A673 (cell line): ENCODE measurements around the gene WASF2. TPM values are rescaled to one million over a fixed set of nuclear protein-coding genes. Genes with fewer than 3 reads are reported as not detected.

ENCODE experiments used
- BruUV-seq: library from RNA; stranded (reverse); fragments of 400-500 nt; replicated peaks from 2 replicates; lab custom pipeline; 2021; lab: Mats Ljungman, UMichigan
- CTCF ChIA-PET: fragments of 300-600 bp; sonication (Branson Sonifier 250); formaldehyde crosslinking; loops from one replicate; lab custom pipeline; 2022; ENCODE audit warnings: antibody characterized with exemption; lab: Charles Lee
- POLR2A ChIA-PET: fragments of 300-600 bp; sonication (Branson Sonifier 250); formaldehyde crosslinking; loops from one replicate; lab custom pipeline; 2022; ENCODE audit warnings: antibody characterized with exemption; ENCODE audit not compliant: low non-redundant PET; lab: Charles Lee
- DNase-seq: peaks from one replicate; pipeline ENCODE4 v3.0.0-alpha.2; 2015; ENCODE audit warnings: low spot score
- H3K27ac ChIP-seq: fragments of 200-600 bp; sonication (generic); 2 replicates; pipeline ENCODE4 v1.5.1; 2016; ENCODE audit warnings: mixed run types, low read depth, mild to moderate bottlenecking, mixed read lengths, antibody characterized with exemption, low read length; ENCODE audit not compliant: poor library complexity, severe bottlenecking
- H3K27me3 ChIP-seq: fragments of 200-600 bp; sonication (generic); replicated peaks from 2 replicates; pipeline ENCODE4 v1.6.1; 2017; ENCODE audit warnings: mixed run types, low read depth, mild to moderate bottlenecking, mixed read lengths, antibody characterized with exemption, low read length; ENCODE audit not compliant: insufficient read depth, poor library complexity
- H3K36me3 ChIP-seq: fragments of 200-600 bp; sonication (generic); 2 replicates; pipeline ENCODE4 v1.6.1; 2016; ENCODE audit warnings: mixed run types, mild to moderate bottlenecking, mixed read lengths, antibody characterized with exemption, low read length; ENCODE audit not compliant: insufficient read depth, poor library complexity, severe bottlenecking
- H3K4me1 ChIP-seq: fragments of 200-600 bp; sonication (generic); 2 replicates; pipeline ENCODE4 v1.6.1; 2017; ENCODE audit warnings: mixed run types, mild to moderate bottlenecking, mixed read lengths, antibody characterized with exemption, low read length; ENCODE audit not compliant: insufficient read depth, poor library complexity, severe bottlenecking
- H3K4me3 ChIP-seq: fragments of 200-600 bp; sonication (generic); 2 replicates; pipeline ENCODE4 v1.5.1; 2016; ENCODE audit warnings: low read depth, mixed run types, mild to moderate bottlenecking, mixed read lengths, low read length; ENCODE audit not compliant: poor library complexity, severe bottlenecking
- H3K9me3 ChIP-seq: fragments of 200-600 bp; sonication (generic); 2 replicates; pipeline ENCODE4 v1.6.1; 2016; ENCODE audit warnings: mixed run types, low read depth, mild to moderate bottlenecking, mixed read lengths, antibody characterized with exemption, low read length; ENCODE audit not compliant: poor library complexity, severe bottlenecking
- CTCF ChIP-seq: fragments of 300-800, 200-600 bp; sonication (generic); conservative IDR thresholded peaks from 2 replicates; pipeline ENCODE4 v1.5.1; 2017; ENCODE audit warnings: low read depth, mild to moderate bottlenecking, antibody characterized with exemption, low read length, moderate library complexity, mixed read lengths
- EZH2 ChIP-seq: fragments of 200-600 bp; sonication (generic); IDR thresholded peaks from 2 replicates; pipeline ENCODE4 v1.6.1; 2017; ENCODE audit warnings: borderline replicate concordance, low read depth, mild to moderate bottlenecking, mixed read lengths, antibody characterized with exemption, low read length; ENCODE audit not compliant: poor library complexity, severe bottlenecking
- intact Hi-C: fragments of 100-400 bp; cut with micrococcal nuclease; formaldehyde crosslinking; loops from one replicate; pipeline ENCODE4 v1.10.0; 2022; ENCODE audit not compliant: unreplicated experiment
- total RNA-seq: library from RNA; stranded (reverse); gene quantifications from 2 replicates; pipeline ENCODE4 v1.2.3, GENCODE V29; 2021

Gene WASF2
- total RNA-seq, 1 experiment from 2014 or later: 133 TPM

DNA sequence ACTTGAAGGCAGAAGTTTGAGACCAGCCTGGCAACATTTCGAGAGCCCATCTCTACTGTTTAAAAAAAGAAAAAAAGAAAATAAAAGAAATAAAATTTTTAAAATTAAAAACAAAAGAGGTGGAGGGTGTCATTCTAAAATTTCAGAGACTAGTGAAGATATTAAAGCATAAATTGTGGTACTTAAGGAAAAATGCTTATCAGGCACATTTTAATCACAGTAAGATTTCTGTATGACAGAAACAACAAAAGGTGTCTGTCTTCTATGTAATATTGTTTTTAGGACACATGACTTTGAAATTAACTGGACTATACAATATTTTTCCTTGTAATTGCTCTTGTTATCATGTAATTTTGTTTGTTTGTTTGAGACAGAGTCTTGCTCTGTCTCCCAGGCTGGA lies 4.6 kb downstream of the WASF2 start:
- no peak for DNase-seq
- POLR2A ChIA-PET: no interaction called here
- Histone ChIP-seq H3K4me1 (peaks cover 13% of the 10 kb centered on the region), H3K36me3 (no peaks in the 10 kb centered on the region), H3K4me3 (no peak overlapping the region), H3K27me3 (no peaks in the 10 kb centered on the region), H3K27ac (no peak overlapping the region), H3K9me3 (no peaks in the 10 kb centered on the region)
- intact Hi-C loops: no loop called here
- BruUV-seq: no TSS peak
- CTCF ChIA-PET: no interaction called here
- TF ChIP-seq EZH2 (no peak), CTCF (no peak)

DNA sequence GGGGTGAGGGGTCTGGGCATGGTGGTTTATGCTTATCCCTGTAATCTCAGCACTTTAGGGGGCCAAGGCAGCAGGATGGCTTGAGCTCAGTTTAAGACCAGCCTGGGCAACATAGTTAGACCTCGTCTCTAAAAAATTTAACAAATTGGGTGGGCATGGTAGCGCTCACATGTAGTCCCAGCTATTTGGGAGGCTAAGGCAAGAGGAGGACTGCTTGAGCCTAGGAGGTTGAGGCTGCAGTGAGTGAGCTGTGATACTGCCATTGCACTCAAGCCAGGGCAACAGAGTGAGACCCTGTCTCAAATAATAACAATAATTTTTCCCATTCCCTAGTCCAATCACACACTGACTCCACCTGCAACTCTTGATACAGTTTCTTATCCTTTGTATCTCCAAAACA lies 6.3 kb downstream of the WASF2 start:
- Histone ChIP-seq H3K27ac (no peak overlapping the region), H3K9me3 (no peaks in the 10 kb centered on the region), H3K4me1 (peaks cover 10% of the 10 kb centered on the region), H3K27me3 (no peaks in the 10 kb centered on the region), H3K4me3 (no peak overlapping the region), H3K36me3 (no peaks in the 10 kb centered on the region)
- no peak for TF ChIP-seq EZH2
- no peak for TF ChIP-seq CTCF
- no TSS peak for BruUV-seq
- DNase-seq: no peak
- ChIA-PET POLR2A (no interaction called here), CTCF (no interaction called here)
- intact Hi-C loops: no loop called here

- Histone ChIP-seq H3K27me3 (no peaks in the 10 kb centered on the region), H3K36me3 (no peaks in the 10 kb centered on the region), H3K27ac (no peak overlapping the region), H3K4me1 (no peaks in the 10 kb centered on the region), H3K4me3 (no peak overlapping the region), H3K9me3 (no peaks in the 10 kb centered on the region)
- ChIA-PET POLR2A (interaction anchor here (0.5 kb wide), 1 partner anchor 15 kb away, joined by 18 read pairs; no protein-coding TSS in a partner anchor), CTCF (no interaction called here)
- no TSS peak for BruUV-seq
- DNase-seq: no peak
- TF ChIP-seq EZH2 (no peak), CTCF (no peak)
- intact Hi-C loops: no loop called here
These were observed 7.9 kb downstream of the WASF2 start for GRCh38 chr1:27481994-27482620.
